Esophagus mucosa (tissue), 1 donor: Measurements from ENCODE around the gene RABGAP1. TPM values are rescaled to one million over a fixed set of nuclear protein-coding genes. Genes with fewer than 3 reads are reported as not detected.
A peak's percentile ranks its signal among the peaks of the same experiment; 100 is the strongest.

Experiments used
- ATAC-seq: fragments of 200-7000 bp; cut with Tn5 transposase; one replicate; pipeline ENCODE4 v1.9.1; 2020
- total RNA-seq: library from RNA; stranded (reverse); gene quantifications from one replicate; pipeline ENCODE4 v1.2.4, GENCODE V29; 2023
- donor health status: DM: yes; HTN: yes; CAD: no.

Gene RABGAP1
- total RNA-seq, 1 donor from 2014 or later, result 39.6 TPM

- no peak for ATAC-seq
Measured at GRCh38 chr9:122944960-122945888, 4.4 kb downstream of the RABGAP1 start.

GRCh38 chr9:122946461-122947005 lies 5.7 kb downstream of the RABGAP1 start:
- ATAC-seq, result no peak

DNA sequence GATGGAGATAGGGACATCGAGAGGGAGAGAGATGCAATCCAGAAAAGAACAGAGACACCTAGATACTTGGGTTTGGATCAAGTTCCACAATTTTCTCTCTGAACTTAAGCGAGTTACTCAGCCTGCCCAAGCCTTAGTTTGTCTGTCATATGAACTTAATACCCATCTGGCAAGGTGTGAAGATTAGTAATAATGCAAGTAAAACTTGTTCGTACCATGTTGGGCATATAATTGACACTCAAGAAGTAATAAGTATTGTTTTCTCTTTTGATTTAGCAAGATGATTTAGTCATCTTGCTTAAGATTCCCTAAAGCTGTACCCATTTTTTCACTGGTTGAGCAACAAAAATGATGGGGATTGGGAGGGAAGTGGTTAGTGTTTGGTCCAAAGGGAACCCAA lies 7.5 kb downstream of the RABGAP1 start:
- ATAC-seq, result peak; percentile 94

GRCh38 chr9:122949696-122950095 lies 8.9 kb downstream of the RABGAP1 start:
- ATAC-seq, result no peak

DNA sequence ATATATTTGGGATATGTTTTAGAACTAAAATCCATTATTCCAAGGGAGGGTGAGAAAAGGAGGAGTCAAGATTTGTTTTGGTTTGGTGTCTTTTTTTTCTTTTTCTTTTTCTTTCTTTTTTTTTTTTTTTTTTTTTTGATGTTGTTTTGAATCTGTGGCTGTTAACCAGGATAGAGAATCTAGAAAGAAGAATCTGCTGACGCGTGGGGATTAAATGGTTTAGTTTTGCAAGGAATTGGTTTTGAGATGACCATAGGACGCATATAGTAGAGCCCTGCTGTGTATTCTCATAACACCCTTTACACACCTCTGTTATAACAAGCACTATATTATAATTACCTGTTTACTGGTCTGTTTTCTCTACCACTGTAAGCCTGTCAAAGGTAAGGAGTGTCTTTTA lies 9.4 kb downstream of the RABGAP1 start:
- ATAC-seq, result no peak

DNA sequence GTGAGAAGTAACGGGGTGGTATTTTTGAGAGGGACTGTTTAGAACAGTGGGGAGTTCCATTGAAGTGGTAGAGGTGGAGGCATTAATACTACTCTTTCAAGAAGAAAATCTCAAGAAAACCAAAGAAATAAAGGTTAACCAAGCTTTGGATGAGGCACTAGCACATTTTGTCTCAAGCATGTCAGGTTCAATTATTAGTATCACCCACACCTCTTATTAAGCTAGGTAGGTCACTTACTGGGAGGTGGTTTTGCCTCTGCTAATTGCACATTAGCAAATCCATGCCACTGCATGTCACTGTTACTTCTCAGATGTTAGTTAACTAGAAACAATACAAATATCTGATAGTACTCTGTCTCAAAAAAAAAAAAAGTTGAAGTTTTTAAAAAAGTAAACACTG lies 10.2 kb downstream of the RABGAP1 start:
- no peak for ATAC-seq

- no peak for ATAC-seq
Measured at GRCh38 chr9:122954253-122954691, 13.5 kb downstream of the RABGAP1 start.

- no peak for ATAC-seq
Measured at GRCh38 chr9:122955961-122956360, 15.1 kb downstream of the RABGAP1 start.

DNA sequence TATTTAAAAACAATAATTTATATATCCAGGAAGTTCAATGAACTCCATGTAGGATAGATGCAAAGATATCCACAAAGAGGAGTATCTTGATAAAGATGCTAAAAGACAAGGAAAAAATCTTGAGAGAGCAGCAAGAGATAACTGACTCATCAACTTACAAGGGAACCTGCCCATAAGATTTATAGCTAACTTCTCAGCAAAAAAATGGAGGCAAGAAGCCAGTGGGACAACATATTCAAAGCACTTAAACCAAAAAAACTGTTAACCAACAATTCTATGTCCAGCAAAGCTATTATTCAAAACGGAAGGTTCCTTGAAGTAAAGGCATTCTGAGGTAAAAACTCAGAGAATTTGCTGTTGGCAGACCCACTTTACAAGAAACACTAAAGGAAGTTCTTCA lies 20.3 kb downstream of the RABGAP1 start:
- ATAC-seq, result no peak

GRCh38 chr9:122975196-122975595 lies 34.4 kb downstream of the RABGAP1 start:
- ATAC-seq, result no peak

- ATAC-seq, result no peak
Measured at GRCh38 chr9:122978601-122979000, 37.8 kb downstream of the RABGAP1 start.

DNA sequence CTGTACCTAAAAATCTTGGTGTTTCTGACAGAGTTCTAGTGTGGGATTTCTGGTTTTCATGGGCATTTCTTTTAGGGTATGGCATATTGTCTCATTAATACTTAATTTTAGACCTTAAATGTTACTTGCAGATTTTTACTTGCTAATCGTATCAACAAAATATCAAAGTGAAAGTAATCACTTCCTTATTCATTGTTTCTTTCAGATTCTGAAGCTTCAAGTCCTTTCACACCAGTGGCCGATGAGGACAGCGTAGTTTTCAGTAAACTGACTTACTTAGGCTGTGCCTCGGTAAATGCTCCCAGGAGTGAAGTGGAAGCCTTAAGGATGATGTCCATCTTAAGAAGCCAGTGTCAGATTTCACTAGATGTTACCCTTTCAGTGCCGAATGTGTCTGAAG lies 45.2 kb downstream of the RABGAP1 start:
- no peak for ATAC-seq

- ATAC-seq, result no peak
Measured at GRCh38 chr9:122988141-122988540, 47.3 kb downstream of the RABGAP1 start.

DNA sequence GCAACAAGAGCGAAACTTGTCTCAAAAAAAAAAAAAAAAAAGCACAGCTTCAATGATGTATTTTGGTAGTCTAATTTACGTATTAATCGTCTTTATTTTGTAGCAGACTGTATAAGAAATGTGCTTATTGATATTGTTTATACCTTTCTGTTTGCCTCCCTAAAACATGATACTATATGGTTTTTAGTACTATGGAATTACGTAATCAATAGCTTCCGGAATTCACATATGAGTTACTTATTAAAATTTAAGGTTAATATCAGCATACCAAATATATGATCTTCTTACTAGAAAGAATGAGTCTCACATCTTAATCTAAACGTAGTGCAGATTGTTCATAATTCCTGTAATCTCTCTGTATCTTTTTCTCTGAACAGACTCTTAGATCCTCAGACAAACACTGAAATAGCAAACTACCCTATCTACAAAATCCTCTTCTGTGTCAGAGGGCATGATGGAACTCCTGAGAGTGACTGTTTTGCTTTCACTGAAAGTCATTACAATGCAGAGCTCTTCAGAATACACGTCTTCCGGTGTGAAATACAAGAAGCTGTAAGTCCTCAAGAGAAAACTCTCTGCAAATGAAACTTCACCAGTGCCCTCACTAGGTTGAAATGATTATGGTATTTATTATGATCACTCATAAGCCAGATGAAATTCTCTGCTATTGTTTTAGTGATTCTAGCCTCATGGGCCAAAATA lies 48.3 kb downstream of the RABGAP1 start:
- ATAC-seq, result no peak

GRCh38 chr9:122991370-122991830 lies 50.6 kb downstream of the RABGAP1 start:
- ATAC-seq, result peak; percentile 97

DNA sequence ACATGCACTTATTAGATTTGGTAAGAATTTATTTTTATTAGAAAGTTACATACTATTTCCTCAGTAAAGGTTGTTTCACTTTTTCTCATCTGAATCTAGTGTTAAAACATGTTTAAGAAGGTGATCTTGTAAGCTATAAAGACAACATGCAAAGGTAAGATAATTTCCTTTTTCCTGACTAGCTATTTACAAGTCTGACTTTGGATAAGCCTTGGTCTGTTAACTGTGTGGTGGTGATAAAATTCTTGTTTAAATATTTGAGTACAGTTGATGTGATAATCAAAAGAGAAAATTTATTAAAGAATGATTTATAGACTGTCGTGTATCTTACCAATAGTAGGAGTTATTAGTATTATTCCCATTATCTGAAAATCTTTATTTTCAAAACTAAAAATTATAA lies 55.8 kb downstream of the RABGAP1 start:
- no peak for ATAC-seq

- no peak for ATAC-seq
Measured at GRCh38 chr9:122998448-122998847, 57.6 kb downstream of the RABGAP1 start.

DNA sequence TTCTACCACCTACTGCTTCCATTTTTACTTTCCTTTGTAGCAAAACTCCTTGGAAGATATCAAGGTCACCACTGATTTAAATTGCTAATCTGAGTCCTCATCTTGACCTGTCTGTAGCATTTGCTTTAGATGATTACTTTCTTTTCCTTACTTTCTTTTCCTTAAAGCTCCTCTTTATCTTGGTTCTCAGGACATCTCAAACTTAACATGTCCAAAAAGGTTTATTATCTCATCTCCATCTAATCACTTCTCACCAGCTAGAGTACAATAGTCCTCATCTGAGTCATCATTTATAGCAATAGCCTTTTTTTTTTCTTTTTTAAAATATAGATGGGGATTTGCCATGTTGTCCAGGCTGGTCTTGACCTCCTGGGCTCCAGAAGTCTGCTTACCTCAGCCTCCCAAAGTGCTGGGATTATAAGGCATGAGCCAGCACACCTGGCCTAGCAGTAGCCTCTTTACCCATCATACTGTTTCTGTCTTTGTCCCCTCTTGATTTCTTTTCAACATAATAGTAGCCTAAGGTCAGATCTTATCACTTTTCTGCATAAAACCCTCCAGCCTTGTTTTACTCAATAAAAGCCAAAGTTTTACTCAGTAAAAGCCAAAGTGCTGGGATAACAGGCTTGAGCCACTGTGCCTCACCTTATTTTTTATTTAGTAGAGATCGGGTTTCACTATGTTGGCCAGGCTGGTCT lies 59.7 kb downstream of the RABGAP1 start:
- no peak for ATAC-seq

DNA sequence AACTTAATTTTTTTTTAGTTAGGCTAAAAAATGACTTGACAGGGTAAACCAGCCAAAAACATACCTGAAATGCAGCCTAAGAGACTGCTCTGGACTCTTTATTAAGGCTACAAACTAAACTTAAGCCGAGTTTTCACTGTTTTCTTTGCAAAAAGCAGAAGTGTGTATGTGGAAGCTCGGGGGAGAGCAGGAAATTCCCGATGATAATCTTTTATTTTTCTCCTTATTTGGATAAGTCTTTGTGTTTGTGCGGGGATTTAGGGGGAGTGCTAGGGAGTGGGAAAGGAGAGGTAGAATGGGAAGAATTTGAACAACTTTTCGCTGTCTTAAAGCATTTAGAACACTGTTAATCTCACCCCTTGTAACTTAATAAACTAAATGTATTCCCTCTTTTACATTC lies 61.9 kb downstream of the RABGAP1 start:
- no peak for ATAC-seq

DNA sequence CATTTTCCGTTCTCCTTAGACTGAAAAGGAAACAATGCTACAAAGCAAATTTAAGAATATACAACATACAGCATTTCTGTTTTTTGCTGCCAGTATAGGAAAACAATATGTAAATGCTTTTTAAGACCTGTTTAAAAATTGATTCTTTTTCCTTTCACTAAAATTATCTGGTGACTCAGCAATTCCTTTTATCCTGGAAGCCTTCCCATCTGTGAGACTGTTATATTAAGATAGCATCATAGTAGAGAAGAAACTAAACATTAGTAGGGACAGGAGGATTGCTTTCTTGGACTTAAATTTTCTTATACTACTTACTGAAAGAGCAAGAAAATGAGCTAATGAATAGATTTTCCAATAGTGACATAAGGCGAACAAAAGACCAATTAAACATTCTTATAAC lies 62.6 kb downstream of the RABGAP1 start:
- no peak for ATAC-seq

DNA sequence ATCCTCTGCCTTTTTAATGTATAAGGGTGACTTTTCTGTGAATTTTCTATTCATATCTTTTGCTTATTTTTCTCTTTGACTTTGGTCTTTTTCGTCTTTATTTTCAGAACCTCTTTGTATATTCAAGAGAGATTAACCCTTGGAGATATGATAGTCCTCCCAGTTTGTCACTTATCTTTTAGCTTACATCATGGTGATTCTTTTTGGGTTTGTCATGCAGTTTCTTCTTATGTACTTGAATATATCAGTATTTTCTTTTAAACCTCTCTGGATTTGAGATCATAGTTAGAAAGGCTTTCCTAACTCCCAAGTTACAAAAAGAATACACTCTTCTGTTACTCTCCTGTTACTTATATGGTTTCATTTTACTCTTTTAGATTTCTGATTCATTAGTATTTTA lies 65.1 kb downstream of the RABGAP1 start:
- ATAC-seq, result no peak

GRCh38 chr9:123007269-123007668 lies 66.4 kb downstream of the RABGAP1 start:
- ATAC-seq, result no peak

GRCh38 chr9:123008909-123009308 lies 68.1 kb downstream of the RABGAP1 start:
- ATAC-seq, result no peak
